BLaER1 treated with 17β-estradiol and CSF1 and Interleukin-3, amounts not matched to agents 10 nM and 100 nM (cell line): Measurements from ENCODE around the gene EFCAB9.

Experiments used
- H3K27ac ChIP-seq, 11 experiments: shearing (Covaris generic); formaldehyde crosslinking; 2 replicates each; pipeline ENCODE4 v1.8.1; 2022
- H3K27me3 ChIP-seq, 11 experiments: shearing (Covaris generic); formaldehyde crosslinking; 2 replicates each; pipeline ENCODE4 v1.8.1; 2022
- H3K36me3 ChIP-seq, 11 experiments: shearing (Covaris generic); formaldehyde crosslinking; 2 replicates each; pipeline ENCODE4 v1.8.1; 2022
- H3K4me1 ChIP-seq, 10 experiments: shearing (Covaris generic); formaldehyde crosslinking; 2 replicates each; pipeline ENCODE4 v1.8.1; 2022
- H3K4me2 ChIP-seq, 11 experiments: shearing (Covaris generic); formaldehyde crosslinking; 2 replicates each; pipeline ENCODE4 v1.8.1; 2022
- H3K4me3 ChIP-seq, 10 experiments: shearing (Covaris generic); formaldehyde crosslinking; 2 replicates each; pipeline ENCODE4 v1.8.1; 2022
- H3K9ac ChIP-seq, 11 experiments: shearing (Covaris generic); formaldehyde crosslinking; 2 replicates each; pipeline ENCODE4 v1.8.1; 2022
- H3K9me3 ChIP-seq, 11 experiments: shearing (Covaris generic); formaldehyde crosslinking; replicated peaks in 1 of 11; 2 replicates each; pipeline ENCODE4 v1.8.1; 2022
- H4K20me1 ChIP-seq, 11 experiments: shearing (Covaris generic); formaldehyde crosslinking; 2 replicates each; pipeline ENCODE4 v1.8.1; 2022
- Cebpa-rat ChIP-seq, 11 experiments: shearing (Covaris generic); IDR thresholded peaks; 2 replicates each; pipeline ENCODE4 v1.8.1; 2022

The EFCAB9 gene

GRCh38 chr5:172160506-172160905 is 33.5 kb upstream of the EFCAB9 start:
- Histone ChIP-seq H3K4me3 (no peak overlapping the region), H3K27ac (peak overlapping the region in 8 of 11 experiments; percentile 4 to 48 (median 38); a peak in 8 of 22 replicates), H3K9me3 (0 out of 22 replicates have a peak, but pooled peaks cover 0 to 7% (median 0%) of the 10 kb centered on the region in 11 experiments), H3K9ac (peak overlapping the region in 3 of 11 experiments; percentile 3 to 36 (median 22); a peak in 1 of 22 replicates), H3K36me3 (peaks cover 36 to 83% (median 49%) of the 10 kb centered on the region in 11 experiments), H4K20me1 (peaks cover 67 to 100% (median 91%) of the 10 kb centered on the region in 11 experiments), H3K4me2 (peak overlapping the region; percentile 39 to 79 (median 57)), H3K4me1 (peaks cover 86 to 100% (median 95%) of the 10 kb centered on the region in 10 experiments), H3K27me3 (no peaks in the 10 kb centered on the region)
- TF ChIP-seq Cebpa-rat (IDR thresholded peaks at IDR 0.05) = no peak

- H4K20me1 ChIP-seq = peaks cover 52 to 100% (median 94%) of the 10 kb centered on the region in 11 experiments
- H3K9ac ChIP-seq = peak overlapping the region in 4 of 11 experiments; percentile 11 to 53 (median 39); a peak in 4 of 22 replicates
- H3K4me3 ChIP-seq = no peak overlapping the region
- TF ChIP-seq Cebpa-rat (IDR thresholded peaks at IDR 0.05) = no peak
- H3K36me3 ChIP-seq = peaks cover 32 to 83% (median 47%) of the 10 kb centered on the region in 11 experiments
- peaks cover 84 to 100% (median 94%) of the 10 kb centered on the region in 10 experiments for H3K4me1 ChIP-seq
- H3K27ac ChIP-seq = peak overlapping the region in 6 of 11 experiments; percentile 2 to 38 (median 5); a peak in 4 of 22 replicates
- H3K9me3 ChIP-seq = 0 out of 22 replicates have a peak, but pooled peaks cover 0 to 7% (median 0%) of the 10 kb centered on the region in 11 experiments
- no peaks in the 10 kb centered on the region for H3K27me3 ChIP-seq
- H3K4me2 ChIP-seq = peak overlapping the region in 6 of 11 experiments; percentile 14 to 79 (median 54); a peak in 11 of 22 replicates
Observed at GRCh38 chr5:172162323-172162986, 31.5 kb upstream of the EFCAB9 start.

DNA sequence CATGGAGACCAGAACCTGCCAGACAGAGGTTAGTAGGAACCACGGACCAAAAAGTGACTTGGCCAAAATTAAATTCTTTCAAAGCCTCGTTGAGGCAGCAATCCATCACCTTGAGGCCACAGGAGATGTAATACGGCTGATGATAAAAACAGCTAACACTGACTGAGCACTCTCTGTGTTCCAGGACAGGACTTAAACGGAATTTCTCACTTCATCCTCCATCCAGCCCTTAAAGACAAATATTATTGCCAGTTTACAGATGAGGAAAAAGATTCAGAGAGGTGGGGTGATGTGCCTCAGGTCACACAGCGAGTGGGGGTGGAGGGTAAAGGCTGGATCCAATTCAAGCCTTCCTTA is 31.0 kb upstream of the EFCAB9 start:
- Histone ChIP-seq H3K4me1 (peaks cover 84 to 100% (median 94%) of the 10 kb centered on the region in 10 experiments), H3K27ac (peak overlapping the region in 6 of 11 experiments; percentile 2 to 35 (median 6); a peak in 6 of 22 replicates), H4K20me1 (peaks cover 52 to 100% (median 94%) of the 10 kb centered on the region in 11 experiments), H3K9me3 (0 out of 22 replicates have a peak, but pooled peaks cover 0 to 4% (median 0%) of the 10 kb centered on the region in 11 experiments), H3K27me3 (no peaks in the 10 kb centered on the region), H3K9ac (peak overlapping the region in 5 of 11 experiments; percentile 8 to 53 (median 33); a peak in 5 of 22 replicates), H3K4me2 (peak overlapping the region in 6 of 11 experiments; percentile 14 to 79 (median 54); a peak in 9 of 22 replicates), H3K4me3 (no peak overlapping the region), H3K36me3 (peaks cover 30 to 83% (median 47%) of the 10 kb centered on the region in 11 experiments)
- TF ChIP-seq Cebpa-rat (IDR thresholded peaks at IDR 0.05) = no peak

GRCh38 chr5:172163346-172163745 is 30.6 kb upstream of the EFCAB9 start:
- Histone ChIP-seq H3K4me3 (no peak overlapping the region), H3K4me1 (peaks cover 88 to 100% (median 96%) of the 10 kb centered on the region in 10 experiments), H4K20me1 (peaks cover 56 to 100% (median 98%) of the 10 kb centered on the region in 11 experiments), H3K4me2 (peak overlapping the region in 6 of 11 experiments; percentile 4 to 79 (median 40); a peak in 5 of 22 replicates), H3K27me3 (no peaks in the 10 kb centered on the region), H3K36me3 (peaks cover 29 to 83% (median 44%) of the 10 kb centered on the region in 11 experiments), H3K9me3 (0 out of 22 replicates have a peak, but pooled peaks cover 0 to under 1% (median 0%) of the 10 kb centered on the region in 11 experiments), H3K9ac (peak overlapping the region in 4 of 11 experiments; percentile 8 to 53 (median 39); a peak in 5 of 22 replicates), H3K27ac (peak overlapping the region in 3 of 11 experiments; percentile 4 to 35 (median 7); a peak in 4 of 22 replicates)
- no peak for TF ChIP-seq Cebpa-rat (IDR thresholded peaks at IDR 0.05)

GRCh38 chr5:172164769-172165212 is 29.2 kb upstream of the EFCAB9 start:
- H3K27ac ChIP-seq = peak overlapping the region in 8 of 11 experiments; percentile 7 to 64 (median 42); a peak in 11 of 22 replicates
- H3K9ac ChIP-seq = peak overlapping the region in 1 of 11 experiments; percentile 30; a peak in 3 of 22 replicates
- no peak overlapping the region for H3K4me3 ChIP-seq
- peak overlapping the region; percentile 61 to 79 (median 73) for H3K4me2 ChIP-seq
- no peaks in the 10 kb centered on the region for H3K27me3 ChIP-seq
- peaks cover 24 to 85% (median 44%) of the 10 kb centered on the region in 11 experiments; a peak in 20 of 22 replicates for H3K36me3 ChIP-seq
- no peaks in the 10 kb centered on the region for H3K9me3 ChIP-seq
- peaks cover 89 to 100% (median 97%) of the 10 kb centered on the region in 10 experiments for H3K4me1 ChIP-seq
- peaks cover 56 to 100% (median 98%) of the 10 kb centered on the region in 11 experiments for H4K20me1 ChIP-seq
- no peak for TF ChIP-seq Cebpa-rat (IDR thresholded peaks at IDR 0.05)

- Histone ChIP-seq H3K9me3 (no peaks in the 10 kb centered on the region), H3K4me1 (peaks cover 89 to 100% (median 97%) of the 10 kb centered on the region in 10 experiments), H3K4me3 (no peak overlapping the region), H3K36me3 (peaks cover 24 to 92% (median 46%) of the 10 kb centered on the region in 11 experiments; a peak in 20 of 22 replicates), H4K20me1 (peaks cover 50 to 100% (median 96%) of the 10 kb centered on the region in 11 experiments), H3K4me2 (peak overlapping the region; percentile 61 to 79 (median 73)), H3K9ac (peak overlapping the region in 6 of 11 experiments; percentile 16 to 61 (median 43); a peak in 9 of 22 replicates), H3K27ac (peak overlapping the region; percentile 3 to 64 (median 41); a peak in 15 of 22 replicates), H3K27me3 (no peaks in the 10 kb centered on the region)
- no peak for TF ChIP-seq Cebpa-rat (IDR thresholded peaks at IDR 0.05)
Observed at GRCh38 chr5:172165465-172165864, 28.5 kb upstream of the EFCAB9 start.

DNA sequence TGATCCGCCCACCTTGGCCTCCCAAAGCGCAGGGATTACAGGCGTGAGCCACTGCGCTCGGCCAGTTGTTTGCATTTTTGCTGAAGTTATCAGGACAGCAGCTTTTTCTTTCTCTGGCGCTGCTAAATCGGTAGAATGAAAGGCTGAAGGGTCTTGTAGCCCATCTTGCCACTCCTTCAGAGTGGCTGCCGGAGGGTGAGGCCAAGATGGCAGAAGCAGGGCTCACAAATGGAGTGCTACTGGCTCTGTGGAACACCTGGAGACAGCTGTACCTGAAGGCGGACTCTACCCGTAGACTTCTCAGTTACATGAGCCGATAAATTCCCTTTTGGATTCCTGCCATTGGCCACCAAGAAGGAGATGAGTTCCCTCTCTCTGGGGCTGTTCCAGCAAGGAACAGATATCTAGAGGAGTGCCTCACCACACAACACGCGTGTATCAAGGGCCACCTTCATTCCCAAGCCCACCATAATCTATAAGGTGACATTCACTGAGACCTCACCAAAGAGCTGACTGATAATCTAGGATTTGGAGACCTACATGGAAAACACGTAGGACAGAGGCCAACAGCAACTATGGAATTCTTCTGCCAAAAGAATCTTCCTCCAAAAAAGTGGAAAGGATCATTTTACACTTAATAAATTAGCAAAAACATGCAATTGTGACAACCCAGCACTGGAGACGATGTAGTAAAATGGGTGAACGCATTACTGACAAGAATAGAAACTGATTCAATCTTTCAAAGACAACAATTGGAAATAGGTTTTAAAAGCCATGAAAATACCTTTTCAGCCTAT is 27.7 kb upstream of the EFCAB9 start:
- Histone ChIP-seq H3K27ac (peak overlapping the region in 8 of 11 experiments; percentile 24 to 64 (median 43); a peak in 11 of 22 replicates), H3K4me1 (peaks cover 89 to 100% (median 98%) of the 10 kb centered on the region in 10 experiments), H3K9me3 (no peaks in the 10 kb centered on the region), H3K36me3 (peaks cover 24 to 99% (median 46%) of the 10 kb centered on the region in 11 experiments; a peak in 20 of 22 replicates), H4K20me1 (peaks cover 44 to 100% (median 96%) of the 10 kb centered on the region in 11 experiments), H3K9ac (peak overlapping the region in 3 of 11 experiments; percentile 12 to 41 (median 25); a peak in 4 of 22 replicates), H3K4me3 (0 out of 20 replicates have a peak overlapping the region, but pooled peaks of 1 of the 10 experiments have one; percentile 24), H3K27me3 (no peaks in the 10 kb centered on the region), H3K4me2 (peak overlapping the region; percentile 61 to 79 (median 73))
- TF ChIP-seq Cebpa-rat (IDR thresholded peaks at IDR 0.05) = no peak

DNA sequence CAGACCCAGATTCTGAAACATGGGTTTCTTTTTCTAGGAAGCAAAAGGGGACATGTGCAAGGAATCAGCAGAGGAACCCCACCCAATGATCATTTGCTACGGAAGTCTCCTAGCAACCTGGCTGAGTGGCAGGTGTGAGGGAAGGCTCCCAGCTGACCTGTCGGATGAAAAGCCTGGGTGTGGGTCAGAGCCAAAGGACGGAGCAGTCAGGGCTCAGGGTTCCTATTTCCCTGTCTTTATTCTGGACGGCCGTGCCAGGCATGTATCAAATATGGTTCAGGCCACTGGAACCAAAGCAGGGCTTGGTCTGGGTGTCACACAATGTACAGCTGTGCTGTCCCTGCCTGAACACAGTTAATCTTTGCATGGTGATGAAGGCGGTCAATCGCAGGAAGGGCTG is 26.1 kb upstream of the EFCAB9 start:
- Histone ChIP-seq H3K9me3 (no peaks in the 10 kb centered on the region), H3K4me2 (peak overlapping the region; percentile 94 to 99 (median 97)), H3K4me3 (no peak overlapping the region), H3K9ac (peak overlapping the region in 6 of 11 experiments; percentile 19 to 65 (median 30); a peak in 5 of 22 replicates), H3K27me3 (no peaks in the 10 kb centered on the region), H4K20me1 (peaks cover 30 to 100% (median 96%) of the 10 kb centered on the region in 11 experiments), H3K36me3 (peaks cover 26 to 96% (median 45%) of the 10 kb centered on the region in 11 experiments; a peak in 20 of 22 replicates), H3K27ac (peak overlapping the region in 8 of 11 experiments; percentile 36 to 96 (median 56); a peak in 14 of 22 replicates), H3K4me1 (peaks cover 89 to 100% (median 98%) of the 10 kb centered on the region in 10 experiments)
- no peak for TF ChIP-seq Cebpa-rat (IDR thresholded peaks at IDR 0.05)
